Measurements from ENCODE around the gene PPP1CB. TPM values are rescaled to one million over a fixed set of nuclear protein-coding genes. Genes with fewer than 3 reads are reported as not detected.
A peak's percentile ranks its signal among the peaks of the same experiment; 100 is the strongest.
"Not testable (repeated sequence)": the region's sequence is repeated elsewhere in the genome, so short reads cannot be mapped to it uniquely, and the experiment has no call there.

Gene PPP1CB
- total RNA-seq, 2 donors from 2014 or later: 188 to 299 TPM

GRCh38 chr2:28725021-28725711, 26.5 kb upstream of the PPP1CB start:
- Mint-ChIP-seq H3K9me3 (no peaks in the 10 kb centered on the region), H3K27me3 (no peaks in the 10 kb centered on the region), H3K27ac (no peak overlapping the region), H3K36me3 (no peaks in the 10 kb centered on the region), H3K4me1 (ENCODE audit: low read depth in 2 of 2) (no peaks in the 10 kb centered on the region), H3K4me3 (no peak overlapping the region)
- ATAC-seq (no peak), DNase-seq (ENCODE audit: low spot score) (no peak)

GRCh38 chr2:28726177-28726576, 25.5 kb upstream of the PPP1CB start:
- H3K4me1 Mint-ChIP-seq (ENCODE audit: low read depth in 2 of 2): peaks cover 0 to 4% of the 10 kb centered on the region in 2 donors
- H3K27ac Mint-ChIP-seq: no peak overlapping the region
- no peaks in the 10 kb centered on the region for H3K9me3 Mint-ChIP-seq
- no peaks in the 10 kb centered on the region for H3K27me3 Mint-ChIP-seq
- no peak overlapping the region for H3K4me3 Mint-ChIP-seq
- ATAC-seq (no peak), DNase-seq (ENCODE audit: low spot score) (no peak)
- H3K36me3 Mint-ChIP-seq: no peaks in the 10 kb centered on the region

GRCh38 chr2:28729698-28730097, 21.9 kb upstream of the PPP1CB start:
- peaks cover 0 to 4% of the 10 kb centered on the region in 2 donors for H3K4me1 Mint-ChIP-seq (ENCODE audit: low read depth in 2 of 2)
- DNase-seq (ENCODE audit: low spot score) (no peak), ATAC-seq (no peak)
- H3K4me3 Mint-ChIP-seq: no peak overlapping the region
- peak overlapping the region in 1 of 2 donors; percentile 24 for H3K27ac Mint-ChIP-seq
- H3K36me3 Mint-ChIP-seq: no peaks in the 10 kb centered on the region
- no peaks in the 10 kb centered on the region for H3K9me3 Mint-ChIP-seq
- no peaks in the 10 kb centered on the region for H3K27me3 Mint-ChIP-seq

GRCh38 chr2:28730641-28731146, 20.9 kb upstream of the PPP1CB start:
- Mint-ChIP-seq H3K4me1 (ENCODE audit: low read depth in 2 of 2) (peaks cover 0 to 4% of the 10 kb centered on the region in 2 donors), H3K36me3 (no peaks in the 10 kb centered on the region), H3K9me3 (no peaks in the 10 kb centered on the region), H3K27me3 (no peaks in the 10 kb centered on the region), H3K4me3 (no peak overlapping the region), H3K27ac (peak overlapping the region in 1 of 2 donors; percentile 24)
- no peak for DNase-seq (ENCODE audit: low spot score)
- ATAC-seq: no peak

GRCh38 chr2:28735511-28735910, 16.1 kb upstream of the PPP1CB start:
- H3K27ac Mint-ChIP-seq: no peak overlapping the region
- DNase-seq (ENCODE audit: low spot score): no peak
- no peak overlapping the region for H3K4me3 Mint-ChIP-seq
- peaks cover 0 to under 1% of the 10 kb centered on the region in 2 donors for H3K4me1 Mint-ChIP-seq (ENCODE audit: low read depth in 2 of 2)
- H3K9me3 Mint-ChIP-seq: peaks cover 4% of the 10 kb centered on the region
- no peaks in the 10 kb centered on the region for H3K27me3 Mint-ChIP-seq
- H3K36me3 Mint-ChIP-seq: peaks cover 11% of the 10 kb centered on the region
- ATAC-seq: no peak

GRCh38 chr2:28736034-28736433, 15.6 kb upstream of the PPP1CB start:
- Mint-ChIP-seq H3K27ac (no peak overlapping the region), H3K4me1 (ENCODE audit: low read depth in 2 of 2) (no peaks in the 10 kb centered on the region), H3K4me3 (no peak overlapping the region), H3K9me3 (peaks cover 4% of the 10 kb centered on the region), H3K27me3 (no peaks in the 10 kb centered on the region), H3K36me3 (peaks cover 11% of the 10 kb centered on the region)
- ATAC-seq (no peak), DNase-seq (ENCODE audit: low spot score) (no peak)

- H3K36me3 Mint-ChIP-seq: peaks cover 11% of the 10 kb centered on the region
- no peak for DNase-seq (ENCODE audit: low spot score)
- no peak for ATAC-seq
- peak overlapping the region in 1 of 2 donors; percentile 6 for H3K27ac Mint-ChIP-seq
- peaks cover 4% of the 10 kb centered on the region for H3K9me3 Mint-ChIP-seq
- H3K27me3 Mint-ChIP-seq: no peaks in the 10 kb centered on the region
- no peak overlapping the region for H3K4me3 Mint-ChIP-seq
- no peaks in the 10 kb centered on the region for H3K4me1 Mint-ChIP-seq (ENCODE audit: low read depth in 2 of 2)
Observed at GRCh38 chr2:28737655-28738054, 14.0 kb upstream of the PPP1CB start.

GRCh38 chr2:28742619-28743018, 9.0 kb upstream of the PPP1CB start:
- not testable (repeated sequence) for H3K27me3 Mint-ChIP-seq; H3K36me3 Mint-ChIP-seq; H3K4me1 Mint-ChIP-seq (ENCODE audit: low read depth in 2 of 2); H3K4me3 Mint-ChIP-seq; DNase-seq (ENCODE audit: low spot score); H3K9me3 Mint-ChIP-seq; ATAC-seq; H3K27ac Mint-ChIP-seq

GRCh38 chr2:28745225-28745624, 6.4 kb upstream of the PPP1CB start:
- no peak overlapping the region for H3K4me3 Mint-ChIP-seq
- no peak for DNase-seq (ENCODE audit: low spot score)
- H3K4me1 Mint-ChIP-seq (ENCODE audit: low read depth in 2 of 2): peaks cover 14 to 20% of the 10 kb centered on the region in 2 donors
- H3K27ac Mint-ChIP-seq: no peak overlapping the region
- no peak for ATAC-seq
- peaks cover 0 to 2% of the 10 kb centered on the region in 2 donors for H3K27me3 Mint-ChIP-seq
- H3K36me3 Mint-ChIP-seq: no peaks in the 10 kb centered on the region
- H3K9me3 Mint-ChIP-seq: no peaks in the 10 kb centered on the region

- Mint-ChIP-seq H3K36me3 (no peaks in the 10 kb centered on the region), H3K27me3 (peaks cover 0 to 2% of the 10 kb centered on the region in 2 donors), H3K27ac (no peak overlapping the region), H3K4me1 (ENCODE audit: low read depth in 2 of 2) (peaks cover 20 to 26% of the 10 kb centered on the region in 2 donors), H3K4me3 (no peak overlapping the region), H3K9me3 (no peaks in the 10 kb centered on the region)
- ATAC-seq (no peak), DNase-seq (ENCODE audit: low spot score) (no peak)
Observed at GRCh38 chr2:28745876-28746275, 5.8 kb upstream of the PPP1CB start.

GRCh38 chr2:28746429-28747111, 5.1 kb upstream of the PPP1CB start:
- H3K4me3 Mint-ChIP-seq: no peak overlapping the region
- no peaks in the 10 kb centered on the region for H3K9me3 Mint-ChIP-seq
- peaks cover 0 to 2% of the 10 kb centered on the region in 2 donors for H3K27me3 Mint-ChIP-seq
- H3K36me3 Mint-ChIP-seq: no peaks in the 10 kb centered on the region
- H3K27ac Mint-ChIP-seq: no peak overlapping the region
- H3K4me1 Mint-ChIP-seq (ENCODE audit: low read depth in 2 of 2): peaks cover 21 to 31% of the 10 kb centered on the region in 2 donors
- ATAC-seq (no peak), DNase-seq (ENCODE audit: low spot score) (no peak)

- Mint-ChIP-seq H3K36me3 (peaks cover 4% of the 10 kb centered on the region), H3K27me3 (peaks cover 0 to 2% of the 10 kb centered on the region in 2 donors), H3K9me3 (no peaks in the 10 kb centered on the region), H3K27ac (peak overlapping the region; percentile 65 to 77), H3K4me3 (peak overlapping the region; percentile 74), H3K4me1 (ENCODE audit: low read depth in 2 of 2) (peaks cover 21 to 35% of the 10 kb centered on the region in 2 donors)
- DNase-seq (ENCODE audit: low spot score): no peak
- no peak for ATAC-seq
Observed at GRCh38 chr2:28747714-28748113, 3.9 kb upstream of the PPP1CB start.

- Mint-ChIP-seq H3K27ac (peak overlapping the region; percentile 65 to 77), H3K9me3 (no peaks in the 10 kb centered on the region), H3K36me3 (peaks cover 8% of the 10 kb centered on the region), H3K4me1 (ENCODE audit: low read depth in 2 of 2) (peaks cover 21 to 40% of the 10 kb centered on the region in 2 donors), H3K4me3 (peak overlapping the region; percentile 74), H3K27me3 (peaks cover 0 to 2% of the 10 kb centered on the region in 2 donors)
- ATAC-seq: no peak
- DNase-seq (ENCODE audit: low spot score): no peak
Observed at GRCh38 chr2:28748176-28748575, 3.5 kb upstream of the PPP1CB start.

- Mint-ChIP-seq H3K4me3 (no peak overlapping the region), H3K4me1 (ENCODE audit: low read depth in 2 of 2) (peaks cover 21 to 41% of the 10 kb centered on the region in 2 donors), H3K9me3 (no peaks in the 10 kb centered on the region), H3K36me3 (peaks cover 8% of the 10 kb centered on the region), H3K27ac (peak overlapping the region; percentile 65 to 91), H3K27me3 (peaks cover 0 to 2% of the 10 kb centered on the region in 2 donors)
- DNase-seq (ENCODE audit: low spot score): no peak
- ATAC-seq: no peak
Observed at GRCh38 chr2:28748941-28749340, 2.7 kb upstream of the PPP1CB start.

All from natural killer cell treated with Interleukin-12 subunit alpha and Interleukin-12 subunit beta and Interleukin-15 and Interleukin-18, amount 100 ng/mL, for 72 hours (primary cell).